ENCODE measurements around the gene PCNX4. TPM values are rescaled to one million over a fixed set of nuclear protein-coding genes. Genes with fewer than 3 reads are reported as not detected.

Gene PCNX4
- total RNA-seq, 1 donor from 2014 or later: 56.0 TPM

- H3K36me3 Mint-ChIP-seq (ENCODE audit: unreplicated experiment): peaks cover 3% of the 10 kb centered on the region
- no peaks in the 10 kb centered on the region for H3K4me1 Mint-ChIP-seq (ENCODE audit: unreplicated experiment)
- H3K27me3 Mint-ChIP-seq (ENCODE audit: unreplicated experiment): peaks cover 15% of the 10 kb centered on the region
- H3K9me3 Mint-ChIP-seq (ENCODE audit: unreplicated experiment): peaks cover 20% of the 10 kb centered on the region
- TF ChIP-seq CTCF (IDR thresholded peaks at IDR 0.05): no peak
- no peak overlapping the region for H3K27ac Mint-ChIP-seq (ENCODE audit: unreplicated experiment)
- DNase-seq (ENCODE audit: extremely low spot score, unreplicated experiment): no peak
- no peak overlapping the region for H3K4me3 Mint-ChIP-seq (ENCODE audit: unreplicated experiment)
Observed at GRCh38 chr14:60199321-60199720, 107.6 kb downstream of the PCNX4 start.

- no peak overlapping the region for H3K4me3 Mint-ChIP-seq (ENCODE audit: unreplicated experiment)
- H3K9me3 Mint-ChIP-seq (ENCODE audit: unreplicated experiment): peaks cover 15% of the 10 kb centered on the region
- no peak for DNase-seq (ENCODE audit: extremely low spot score, unreplicated experiment)
- H3K27me3 Mint-ChIP-seq (ENCODE audit: unreplicated experiment): peaks cover 34% of the 10 kb centered on the region
- H3K36me3 Mint-ChIP-seq (ENCODE audit: unreplicated experiment): peaks cover 3% of the 10 kb centered on the region
- no peak overlapping the region for H3K27ac Mint-ChIP-seq (ENCODE audit: unreplicated experiment)
- TF ChIP-seq CTCF (IDR thresholded peaks at IDR 0.05): no peak
- no peaks in the 10 kb centered on the region for H3K4me1 Mint-ChIP-seq (ENCODE audit: unreplicated experiment)
Observed at GRCh38 chr14:60204104-60204842, 112.5 kb downstream of the PCNX4 start.

GRCh38 chr14:60204843-60205774 is 113.4 kb downstream of the PCNX4 start:
- peaks cover 36% of the 10 kb centered on the region for H3K27me3 Mint-ChIP-seq (ENCODE audit: unreplicated experiment)
- DNase-seq (ENCODE audit: extremely low spot score, unreplicated experiment): no peak
- H3K4me1 Mint-ChIP-seq (ENCODE audit: unreplicated experiment): no peaks in the 10 kb centered on the region
- no peak overlapping the region for H3K27ac Mint-ChIP-seq (ENCODE audit: unreplicated experiment)
- H3K4me3 Mint-ChIP-seq (ENCODE audit: unreplicated experiment): no peak overlapping the region
- no peaks in the 10 kb centered on the region for H3K36me3 Mint-ChIP-seq (ENCODE audit: unreplicated experiment)
- peaks cover 6% of the 10 kb centered on the region for H3K9me3 Mint-ChIP-seq (ENCODE audit: unreplicated experiment)
- no peak for TF ChIP-seq CTCF (IDR thresholded peaks at IDR 0.05)

- H3K36me3 Mint-ChIP-seq (ENCODE audit: unreplicated experiment): no peaks in the 10 kb centered on the region
Observed at GRCh38 chr14:60206249-60206670, 114.5 kb downstream of the PCNX4 start.

More at GRCh38 chr14:60206249-60206670, 114.5 kb downstream of the PCNX4 start:
- TF ChIP-seq CTCF (IDR thresholded peaks at IDR 0.05): no peak
- no peak overlapping the region for H3K27ac Mint-ChIP-seq (ENCODE audit: unreplicated experiment)
- peaks cover 40% of the 10 kb centered on the region for H3K27me3 Mint-ChIP-seq (ENCODE audit: unreplicated experiment)
- H3K4me1 Mint-ChIP-seq (ENCODE audit: unreplicated experiment): no peaks in the 10 kb centered on the region
- no peak overlapping the region for H3K4me3 Mint-ChIP-seq (ENCODE audit: unreplicated experiment)
- DNase-seq (ENCODE audit: extremely low spot score, unreplicated experiment): no peak
- H3K9me3 Mint-ChIP-seq (ENCODE audit: unreplicated experiment): no peaks in the 10 kb centered on the region
